HG03139 (cell line): ENCODE data around the gene CHCHD4.
"Not testable (repeated sequence)": the region's sequence is repeated elsewhere in the genome, so short reads cannot be mapped to it uniquely, and the experiment has no call there.

Source experiments
- ATAC-seq: cut with Tn5 transposase; IDR thresholded peaks from one replicate; pipeline ENCODE4 v1.9.1; 2021; ENCODE audit not compliant: unreplicated experiment

The CHCHD4 gene

GRCh38 chr3:14121859-14122258 lies 2.8 kb downstream of the CHCHD4 start:
- ATAC-seq = no peak

DNA sequence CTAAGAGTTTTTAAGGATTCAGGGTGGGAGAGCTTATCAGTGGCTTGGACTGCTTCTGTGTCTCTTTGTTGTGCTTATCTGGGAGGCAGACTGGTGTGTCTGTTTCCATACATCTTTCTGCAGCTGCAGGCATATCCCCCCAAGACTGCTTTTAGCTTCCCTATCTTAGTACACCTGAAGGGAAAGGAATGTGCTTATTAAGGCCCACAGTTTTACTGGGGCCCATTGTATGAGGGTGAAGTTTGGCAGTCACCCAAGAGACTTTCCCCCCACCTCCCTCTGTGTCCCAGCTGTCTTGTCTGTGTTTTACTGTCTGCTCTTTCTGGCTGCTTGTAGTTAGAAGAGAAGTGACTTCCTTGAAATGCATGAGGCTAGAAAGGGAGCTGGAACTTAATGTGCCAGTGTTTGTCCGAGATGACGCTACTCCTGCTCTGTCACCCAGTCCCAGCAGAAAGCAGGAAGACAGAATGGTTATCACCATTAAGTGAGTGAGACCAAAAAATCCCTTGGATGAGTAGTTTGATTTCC lies 3.7 kb downstream of the CHCHD4 start:
- ATAC-seq = not testable (repeated sequence)

GRCh38 chr3:14120111-14120920 lies 4.4 kb downstream of the CHCHD4 start:
- ATAC-seq = no peak

DNA sequence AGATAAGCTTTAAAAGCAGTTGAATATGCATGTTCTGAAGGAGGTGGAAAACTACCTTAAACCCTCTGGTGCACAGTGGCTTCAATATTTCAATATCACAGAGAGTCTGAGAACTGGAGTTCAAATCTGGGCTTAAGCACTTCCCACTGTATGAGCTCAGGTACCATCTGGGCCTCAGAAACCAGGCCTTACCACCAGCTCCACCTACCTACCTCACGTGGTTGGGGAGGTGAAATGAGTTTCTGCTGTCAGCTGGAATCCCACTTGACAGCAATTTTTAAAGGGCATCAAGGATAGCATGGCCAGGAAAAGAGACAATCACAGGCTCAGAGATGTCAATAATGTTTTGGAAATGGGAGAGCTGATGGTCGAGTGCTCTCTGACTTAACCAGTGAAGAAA lies 5.0 kb downstream of the CHCHD4 start:
- ATAC-seq = no peak

DNA sequence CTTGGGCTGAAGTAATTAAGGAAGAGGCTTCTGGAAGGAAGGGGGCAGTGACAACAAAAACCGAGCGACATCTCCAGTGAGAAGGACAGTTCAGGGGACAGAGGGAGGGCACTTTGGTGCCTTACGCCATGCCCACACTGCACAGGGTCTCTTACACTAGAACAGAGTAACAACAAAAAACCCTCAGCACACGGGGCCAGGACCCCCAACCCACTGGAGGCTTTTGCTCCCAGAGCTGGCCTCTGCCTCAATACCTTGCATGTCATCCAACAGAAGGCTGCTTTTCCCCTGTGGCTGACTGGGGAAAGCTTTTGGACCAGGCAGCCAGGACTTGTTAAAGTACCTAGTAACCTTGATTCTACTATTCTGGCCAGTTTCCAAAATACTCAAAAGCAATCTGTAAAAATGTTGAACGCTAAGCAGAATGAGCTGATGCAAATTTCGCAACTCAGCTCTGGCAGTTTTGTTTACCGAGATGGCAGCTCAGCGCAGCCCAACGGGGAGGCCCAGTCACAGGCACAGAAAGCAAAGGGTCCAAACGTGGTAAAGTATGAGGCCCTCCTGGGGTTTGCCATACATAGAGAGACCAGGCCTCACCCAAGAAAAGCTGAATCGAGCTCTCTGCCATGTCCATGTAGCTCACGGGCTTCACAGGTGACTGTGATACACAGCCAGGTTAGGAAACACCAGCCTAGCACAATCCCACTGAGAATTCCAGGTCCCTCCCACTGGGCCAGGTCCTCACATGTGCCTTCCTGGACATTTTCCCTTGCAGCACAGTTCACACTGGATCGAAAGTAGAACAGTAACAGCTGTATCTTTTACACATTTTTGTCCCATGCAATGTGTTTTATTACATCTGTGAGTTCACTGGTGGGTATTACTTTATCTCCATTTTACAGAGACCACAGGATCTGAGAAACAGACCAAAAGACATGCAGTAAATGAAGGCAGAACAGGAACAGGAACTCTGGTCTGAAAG lies 6.0 kb downstream of the CHCHD4 start:
- ATAC-seq = no peak

GRCh38 chr3:14117468-14118399 lies 6.9 kb downstream of the CHCHD4 start:
- ATAC-seq = no peak

- ATAC-seq = no peak
Measured at GRCh38 chr3:14113965-14114635, 10.6 kb downstream of the CHCHD4 start.

GRCh38 chr3:14110699-14111098 lies 14.0 kb downstream of the CHCHD4 start:
- ATAC-seq = no peak

DNA sequence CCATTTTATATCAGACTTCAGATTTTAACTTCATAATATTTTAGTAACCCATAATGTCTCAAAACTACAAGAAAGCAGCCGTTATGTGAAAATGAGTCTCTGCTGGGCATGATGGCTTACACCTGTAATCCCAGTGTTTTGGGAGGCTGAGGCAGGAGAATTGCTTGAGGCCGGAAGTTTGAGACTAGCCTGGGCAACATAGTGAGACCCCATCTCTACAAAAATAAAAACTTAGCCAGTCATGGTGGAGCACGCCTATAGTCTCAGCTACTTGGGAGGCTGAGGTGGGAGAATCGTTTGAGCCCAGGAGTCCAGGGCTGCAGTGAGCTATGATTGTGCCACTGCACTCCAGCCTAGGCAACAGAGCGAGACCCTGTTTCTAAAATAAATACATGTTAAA lies 14.8 kb downstream of the CHCHD4 start:
- not testable (repeated sequence) for ATAC-seq

GRCh38 chr3:14097616-14098391 lies 26.9 kb downstream of the CHCHD4 start:
- ATAC-seq = no peak

- ATAC-seq = no peak
Measured at GRCh38 chr3:14096742-14097141, 27.9 kb downstream of the CHCHD4 start.

DNA sequence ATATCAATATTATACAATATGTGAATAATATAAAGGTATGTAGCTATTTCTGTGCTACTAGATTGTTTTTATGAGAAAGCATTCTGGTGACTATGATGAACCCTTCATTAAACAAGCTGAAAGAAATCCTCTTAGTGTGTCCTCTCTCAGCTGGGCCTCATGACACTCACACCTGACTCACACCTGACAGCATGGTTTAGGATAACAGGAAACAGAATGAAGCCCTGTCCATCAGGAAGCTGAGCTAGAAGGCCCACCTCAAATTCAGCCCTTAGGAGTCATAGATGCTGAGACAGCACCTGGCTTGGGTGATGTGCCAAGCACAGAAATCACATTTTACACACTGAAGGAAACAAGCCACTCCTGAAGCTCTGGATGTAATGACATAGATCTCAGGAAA lies 30.8 kb downstream of the CHCHD4 start:
- no peak for ATAC-seq

GRCh38 chr3:14092464-14092863 lies 32.2 kb downstream of the CHCHD4 start:
- no peak for ATAC-seq

DNA sequence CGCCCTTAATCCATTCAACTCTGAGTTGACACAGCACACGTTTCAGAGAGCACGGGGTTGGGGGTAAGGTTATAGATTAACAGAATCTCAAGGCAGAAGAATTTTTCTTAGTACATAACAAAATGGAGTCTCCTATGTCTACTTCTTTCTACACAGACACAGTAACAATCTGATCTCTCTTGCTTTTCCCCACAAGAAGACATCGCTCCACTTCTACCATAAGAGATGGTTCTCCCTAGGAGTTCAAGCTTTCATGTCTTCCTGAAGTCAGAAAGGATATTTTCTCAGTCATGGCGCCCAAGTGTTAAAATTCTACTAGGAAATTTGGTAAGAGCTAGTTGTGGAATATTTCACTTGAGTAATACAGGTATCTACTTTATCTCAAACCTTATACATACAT lies 32.7 kb downstream of the CHCHD4 start:
- ATAC-seq = not testable (repeated sequence)

- ATAC-seq = not testable (repeated sequence)
Measured at GRCh38 chr3:14087461-14087860, 37.2 kb downstream of the CHCHD4 start.

DNA sequence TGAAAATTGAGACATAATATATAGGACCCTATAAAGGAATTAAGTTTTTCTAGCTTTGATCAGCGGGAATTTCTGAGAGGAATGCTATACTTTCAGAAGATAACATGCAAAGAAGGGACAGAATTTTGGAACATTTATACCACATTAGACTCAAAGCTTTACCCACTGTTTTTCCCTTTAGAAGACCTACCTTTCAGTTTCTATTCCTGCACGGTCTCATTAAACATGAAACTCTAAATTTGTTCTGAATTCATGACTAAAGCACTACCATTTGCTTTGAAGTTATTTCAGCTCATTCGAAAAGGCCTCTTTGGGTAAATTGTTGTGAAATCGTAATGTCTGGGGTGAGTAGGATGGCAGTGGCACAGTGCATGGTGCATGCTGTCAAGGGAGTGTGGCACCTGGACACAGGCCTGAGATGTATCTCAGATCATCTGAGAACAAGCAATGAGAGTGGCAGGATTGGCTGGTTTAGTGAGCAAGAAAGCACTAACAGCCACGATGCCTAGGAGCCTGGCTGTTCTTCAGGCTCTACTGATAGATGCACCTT lies 42.5 kb downstream of the CHCHD4 start:
- no peak for ATAC-seq

- no peak for ATAC-seq
Measured at GRCh38 chr3:14077310-14077709, 47.4 kb downstream of the CHCHD4 start.

DNA sequence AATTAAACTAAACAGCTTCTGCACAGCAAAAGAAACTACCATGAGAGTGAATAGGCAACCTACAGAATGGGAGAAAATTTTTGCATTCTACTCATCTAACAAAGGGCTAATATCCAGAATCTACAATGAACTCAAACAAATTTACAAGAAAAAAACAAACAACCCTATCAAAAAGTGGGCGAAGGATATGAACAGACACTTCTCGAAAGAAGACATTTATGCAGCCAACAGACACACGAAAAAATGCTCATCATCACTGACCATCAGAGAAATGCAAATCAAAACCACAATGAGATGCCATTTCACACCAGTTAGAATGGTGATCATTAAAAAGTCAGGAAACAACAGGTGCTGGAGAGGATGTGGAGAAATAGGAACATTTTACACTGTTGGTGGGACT lies 49.4 kb downstream of the CHCHD4 start:
- not testable (repeated sequence) for ATAC-seq

DNA sequence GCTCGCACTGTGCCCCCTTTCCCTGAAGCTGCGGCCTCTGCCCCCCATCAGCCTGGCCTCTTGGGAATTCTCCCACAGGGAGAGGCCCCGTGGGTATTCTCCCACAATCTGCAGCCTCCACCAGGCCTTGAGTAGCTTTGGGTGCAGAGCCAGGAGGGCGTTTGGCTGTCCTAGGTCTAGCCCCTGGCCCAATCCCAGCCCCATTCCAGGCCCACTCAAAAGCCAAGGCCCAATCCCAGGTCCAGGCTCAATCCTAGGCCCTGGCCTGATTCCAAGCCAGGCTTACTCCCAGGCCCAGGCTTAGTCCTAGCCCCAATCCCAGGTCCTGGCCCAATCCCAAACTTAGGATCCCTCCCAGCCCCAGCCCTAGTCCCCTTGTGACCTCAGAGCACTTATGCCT lies 59.8 kb downstream of the CHCHD4 start:
- ATAC-seq = no peak
